ENCODE measurements around the gene DUS2. TPM values are rescaled to one million over a fixed set of nuclear protein-coding genes. Genes with fewer than 3 reads are reported as not detected.
A peak's percentile ranks its signal among the peaks of the same experiment; 100 is the strongest.

DUS2 gene
- total and polyA plus RNA-seq, 9 of the 15 experiments (the other 6 are each of a cell fraction or from before 2014, with no cell fraction given) = 5.8 to 22.5 (median 20.6) TPM

GRCh38 chr16:68084504-68085258 lies 61.6 kb downstream of the DUS2 start (continued):
- TF ChIP-seq DPF2 (IDR thresholded peaks at IDR 0.05) = peak; percentile 48
- no peak for TF ChIP-seq THAP12 (CRISPR knock-in tag; IDR thresholded peaks at IDR 0.05)
- TF ChIP-seq ZNF165 (CRISPR knock-in tag; IDR thresholded peaks at IDR 0.05; ENCODE audit: borderline replicate concordance) = no peak
- no peak for TF ChIP-seq ZBTB34 (CRISPR knock-in tag; IDR thresholded peaks at IDR 0.05)
- peak; percentile 92 for TF ChIP-seq SUPT5H (IDR thresholded peaks at IDR 0.05)
- TF ChIP-seq CTCF (IDR thresholded peaks at IDR 0.05 in 2 of 3, conservative IDR thresholded peaks at IDR 0.05 in 1 of 3; ENCODE audit: insufficient read depth in 2 of 3, low read depth in 1 of 3, low read length in 3 of 3) = peak; percentile 28 to 65 (median 49); a peak in 5 of 6 replicates
- TF ChIP-seq ZNF609 (CRISPR knock-in tag; IDR thresholded peaks at IDR 0.05; ENCODE audit: borderline replicate concordance) = no peak
- no peak for TF ChIP-seq ADNP (tag; IDR thresholded peaks at IDR 0.05)
- TF ChIP-seq TSC22D4 (tag; IDR thresholded peaks at IDR 0.05) = no peak
- no peak for TF ChIP-seq DDX20 (tag; IDR thresholded peaks at IDR 0.05; ENCODE audit: low read depth)
- peak in 1 of 2 experiments; percentile 36; a peak in 2 of 4 replicates for TF ChIP-seq FOXK2 (conservative IDR thresholded peaks at IDR 0.05 in 1 of 2, IDR thresholded peaks at IDR 0.05 in 1 of 2; ENCODE audit: low read depth in 2 of 2)
- peak in 1 of 2 experiments; percentile 30; a peak in 1 of 4 replicates for TF ChIP-seq ZMIZ1 (IDR thresholded peaks at IDR 0.05; ENCODE audit: low read depth in 2 of 2, low read length in 2 of 2)
